Activated CD4-positive, alpha-beta T cell treated with anti-CD3 and anti-CD28 coated beads, Interleukin-2, Interleukin-6, amounts not matched to agents 100 ng/mL and 50 ng/mL, durations not matched to agents 16 hours and 8 hours (primary cell): ENCODE results near the gene RHCG.

Experiments used
- DNase-seq: peaks from one replicate; pipeline ENCODE4 v3.0.0-alpha.2; 2020

RHCG gene

GRCh38 chr15:89502867-89503595, 6.6 kb upstream of the RHCG start:
- DNase-seq: no peak

- DNase-seq: no peak
Measured at GRCh38 chr15:89501646-89502045, 5.3 kb upstream of the RHCG start.

- DNase-seq: peak; percentile 32
Measured at GRCh38 chr15:89500397-89501270, 4.3 kb upstream of the RHCG start.

- DNase-seq: no peak
Measured at GRCh38 chr15:89499156-89499555, 2.8 kb upstream of the RHCG start.

GRCh38 chr15:89498574-89498906, 2.2 kb upstream of the RHCG start:
- DNase-seq: no peak

GRCh38 chr15:89497231-89497630, 848 bp upstream of the RHCG start:
- no peak for DNase-seq

GRCh38 chr15:89495638-89496145, 691 bp downstream of the RHCG start:
- no peak for DNase-seq

GRCh38 chr15:89494941-89495637, 1.3 kb downstream of the RHCG start:
- peak; percentile 43 for DNase-seq

- DNase-seq: no peak
Measured at GRCh38 chr15:89494031-89494430, 2.4 kb downstream of the RHCG start.

- DNase-seq: no peak
Measured at GRCh38 chr15:89492934-89493631, 3.3 kb downstream of the RHCG start.

GRCh38 chr15:89492111-89492641, 4.2 kb downstream of the RHCG start:
- peak; percentile 19 for DNase-seq

- no peak for DNase-seq
Measured at GRCh38 chr15:89490814-89491315, 5.5 kb downstream of the RHCG start.

GRCh38 chr15:89490081-89490813, 6.1 kb downstream of the RHCG start:
- DNase-seq: no peak

GRCh38 chr15:89489376-89489775, 7.0 kb downstream of the RHCG start:
- no peak for DNase-seq

GRCh38 chr15:89487791-89488190, 8.6 kb downstream of the RHCG start:
- no peak for DNase-seq

- peak; percentile 27 for DNase-seq
Measured at GRCh38 chr15:89486726-89487050, 9.7 kb downstream of the RHCG start.

- DNase-seq: no peak
Measured at GRCh38 chr15:89483079-89483478, 13.3 kb downstream of the RHCG start.

- no peak for DNase-seq
Measured at GRCh38 chr15:89482139-89482538, 14.2 kb downstream of the RHCG start.

- no peak for DNase-seq
Measured at GRCh38 chr15:89480505-89480904, 15.9 kb downstream of the RHCG start.

- DNase-seq: no peak
Measured at GRCh38 chr15:89479173-89479572, 17.2 kb downstream of the RHCG start.

- DNase-seq: no peak
Measured at GRCh38 chr15:89477411-89478242, 18.8 kb downstream of the RHCG start.
